Measurements from ENCODE around the gene ANKRD34C. TPM values are rescaled to one million over a fixed set of nuclear protein-coding genes. Genes with fewer than 3 reads are reported as not detected.

ANKRD34C gene
- total RNA-seq, 1 experiment from 2014 or later, result not detected

- peaks cover 17 to 19% of the 10 kb centered on the region in 2 experiments for H3K4me1 Mint-ChIP-seq
- no peak for TF ChIP-seq CTCF (conservative IDR thresholded peaks at IDR 0.05)
- no peak overlapping the region for H3K4ac ChIP-seq (ENCODE audit: low read depth, low read length)
- no peaks in the 10 kb centered on the region for H3K27me3 ChIP-seq (ENCODE audit: insufficient read depth, low read length)
- H2AK5ac ChIP-seq (ENCODE audit: insufficient read length, low read length), result no peak overlapping the region
- peaks cover 15% of the 10 kb centered on the region for H3K27me3 Mint-ChIP-seq (ENCODE audit: low read depth)
- H2BK12ac ChIP-seq (ENCODE audit: insufficient read length, low read depth, low read length), result no peak overlapping the region
- H3K4me3 Mint-ChIP-seq, result no peak overlapping the region
- peaks cover 7% of the 10 kb centered on the region for H3K9me3 ChIP-seq (ENCODE audit: control insufficient read depth, low read depth, low read length)
- no peak overlapping the region for H3K14ac ChIP-seq (ENCODE audit: insufficient read depth, low read length)
- no peak overlapping the region for H3K4me2 ChIP-seq (ENCODE audit: insufficient read depth, insufficient read length, low read length)
- no peak overlapping the region for H3K18ac ChIP-seq (ENCODE audit: insufficient read length, low read depth, low read length)
- H3K9ac ChIP-seq (ENCODE audit: extremely low read depth, insufficient read length, low read length), result no peak overlapping the region
- no peak overlapping the region for H3K27ac Mint-ChIP-seq
- H2BK5ac ChIP-seq (ENCODE audit: insufficient read length, low read length), result no peak overlapping the region
- no peak overlapping the region for H4K5ac ChIP-seq (ENCODE audit: insufficient read length, low read depth, low read length)
- peaks cover 12% of the 10 kb centered on the region for H3K23me2 ChIP-seq (ENCODE audit: insufficient read length, low read depth, low read length, poor library complexity, severe bottlenecking)
- no peak overlapping the region for H3K23ac ChIP-seq (ENCODE audit: insufficient read length, low read depth, low read length)
- no peak overlapping the region for H4K91ac ChIP-seq (ENCODE audit: insufficient read length, low read depth, low read length)
- peaks cover 3% of the 10 kb centered on the region; the same call in 1 of the 2 replicates for H3K4me1 ChIP-seq (ENCODE audit: insufficient read depth, low read length)
- DNase-seq, result no peak
- H3K79me2 ChIP-seq (ENCODE audit: insufficient read depth, low read length), result no peaks in the 10 kb centered on the region
- peaks cover 2 to 9% of the 10 kb centered on the region in 2 experiments for H3K9me3 Mint-ChIP-seq
- H3T11ph ChIP-seq (ENCODE audit: low read length), result no peak overlapping the region
- no peak overlapping the region for H2BK20ac ChIP-seq (ENCODE audit: low read depth, low read length, poor library complexity, severe bottlenecking)
- peaks cover 54 to 66% (median 62%) of the 10 kb centered on the region in 3 experiments for H3K36me3 Mint-ChIP-seq (ENCODE audit: insufficient read depth in 1 of 3, low read depth in 3 of 3)
- no peak overlapping the region for H2AFZ ChIP-seq (ENCODE audit: low read length)
- no peaks in the 10 kb centered on the region for H4K20me1 ChIP-seq (ENCODE audit: control insufficient read depth, insufficient read depth, insufficient read length)
- H3K27ac ChIP-seq (ENCODE audit: insufficient read length, low read depth, low read length), result no peak overlapping the region
- H4K8ac ChIP-seq (replicated peaks; ENCODE audit: insufficient read length, low read depth, low read length), result no peak overlapping the region
- no peak overlapping the region for H3K56ac ChIP-seq (ENCODE audit: insufficient read length, low read depth, low read length)
- H2BK120ac ChIP-seq (ENCODE audit: low read depth, low read length, poor library complexity, severe bottlenecking), result no peak overlapping the region
- WGBS (ENCODE audit: extremely low coverage, insufficient read length, low lambda C conversion rate), result no CpG with 5 or more reads among the region's 1 CpG
- no peaks in the 10 kb centered on the region for H3K79me1 ChIP-seq (ENCODE audit: insufficient read depth, low read depth, low read length, poor library complexity, severe bottlenecking)
- no peak overlapping the region for H2BK15ac ChIP-seq (ENCODE audit: low read depth, low read length)
Measured at GRCh38 chr15:79314186-79314585, 31.7 kb downstream of the ANKRD34C start.

Data from H9 (cell line).